GM19328 (cell line): ENCODE measurements around the gene MED8.
"Not testable (repeated sequence)": the region's sequence is repeated elsewhere in the genome, so short reads cannot be mapped to it uniquely, and the experiment has no call there.

Experiments
- ATAC-seq: cut with Tn5 transposase; IDR thresholded peaks from one replicate; pipeline ENCODE4 v1.9.1; 2021; ENCODE audit warnings: mild to moderate bottlenecking, moderate library complexity; ENCODE audit not compliant: unreplicated experiment

MED8 gene

GRCh38 chr1:43422995-43423671, 33.5 kb upstream of the MED8 start:
- ATAC-seq: no peak

GRCh38 chr1:43421976-43422750, 32.6 kb upstream of the MED8 start:
- ATAC-seq: no peak

GRCh38 chr1:43421396-43421795, 31.8 kb upstream of the MED8 start:
- no peak for ATAC-seq

- no peak for ATAC-seq
These were observed 31.3 kb upstream of the MED8 start for GRCh38 chr1:43420874-43421273.

GRCh38 chr1:43419627-43420425, 30.2 kb upstream of the MED8 start:
- ATAC-seq: no peak

- no peak for ATAC-seq
These were observed 29.3 kb upstream of the MED8 start for GRCh38 chr1:43418858-43419257.

GRCh38 chr1:43415901-43416300, 26.3 kb upstream of the MED8 start:
- ATAC-seq: no peak

GRCh38 chr1:43414634-43415223, 25.1 kb upstream of the MED8 start:
- ATAC-seq: no peak

GRCh38 chr1:43413426-43413825, 23.8 kb upstream of the MED8 start:
- not testable (repeated sequence) for ATAC-seq

GRCh38 chr1:43410571-43410970, 21.0 kb upstream of the MED8 start:
- ATAC-seq: no peak

GRCh38 chr1:43405876-43406234, 16.3 kb upstream of the MED8 start:
- no peak for ATAC-seq

- ATAC-seq: no peak
These were observed 15.7 kb upstream of the MED8 start for GRCh38 chr1:43405219-43405875.

GRCh38 chr1:43404353-43404752, 14.8 kb upstream of the MED8 start:
- ATAC-seq: no peak

GRCh38 chr1:43402089-43402865, 12.7 kb upstream of the MED8 start:
- ATAC-seq: no peak

- not testable (repeated sequence) for ATAC-seq
These were observed 10.8 kb upstream of the MED8 start for GRCh38 chr1:43400441-43400840.

- no peak for ATAC-seq
These were observed 8.6 kb upstream of the MED8 start for GRCh38 chr1:43398227-43398626.

GRCh38 chr1:43396059-43396458, 6.5 kb upstream of the MED8 start:
- ATAC-seq: no peak

- ATAC-seq: no peak
These were observed 5.9 kb upstream of the MED8 start for GRCh38 chr1:43395523-43395922.

- no peak for ATAC-seq
These were observed 3.1 kb upstream of the MED8 start for GRCh38 chr1:43392702-43393101.

- ATAC-seq: no peak
These were observed 987 bp downstream of the MED8 start for GRCh38 chr1:43388613-43389012.
